GM12891 (cell line): Measurements from ENCODE around the gene EPS8.

Source experiments
- PAX5 ChIP-seq: IDR thresholded peaks from 2 replicates; pipeline ENCODE4 v1.6.1; 2011; ENCODE audit warnings: low read length, moderate library complexity, mild to moderate bottlenecking; ENCODE audit not compliant: insufficient read depth, severe bottlenecking
- POLR2A ChIP-seq: IDR thresholded peaks from 2 replicates; pipeline ENCODE4 v1.6.1; 2011; ENCODE audit warnings: low read depth, low read length, control low read depth
- POLR2AphosphoS5 ChIP-seq: IDR thresholded peaks from 2 replicates; pipeline ENCODE4 v1.6.1; 2011; ENCODE audit warnings: low read depth, low read length, control low read depth
- SPI1 ChIP-seq: IDR thresholded peaks from 2 replicates; pipeline ENCODE4 v1.6.1; 2011; ENCODE audit warnings: low read depth, low read length, control low read depth
- TAF1 ChIP-seq: IDR thresholded peaks from 2 replicates; pipeline ENCODE4 v1.6.1; 2011; ENCODE audit warnings: low read depth, low read length, control low read depth

- TF ChIP-seq POLR2A (no peak), POLR2AphosphoS5 (no peak), TAF1 (no peak), SPI1 (no peak), PAX5 (no peak)
These were observed 12.9 kb upstream of the EPS8 start for GRCh38 chr12:15801770-15802744.
